NCI-H524 treated with DMSO at 0.1 percent for 48 hours (cell line): ENCODE results near the gene MFN2.
A peak's percentile ranks its signal among the peaks of the same experiment; 100 is the strongest.

ENCODE experiments used
- DNase-seq: peaks from one replicate; lab custom pipeline; 2025; lab: John Stamatoyannopoulos, UW

MFN2 gene

GRCh38 chr1:11960276-11960675 is 20.0 kb upstream of the MFN2 start:
- DNase-seq: no peak

- DNase-seq: no peak
These were observed 19.5 kb upstream of the MFN2 start for GRCh38 chr1:11960715-11961114.

- DNase-seq: no peak
These were observed 19.0 kb upstream of the MFN2 start for GRCh38 chr1:11961230-11961629.

- DNase-seq: no peak
These were observed 16.6 kb upstream of the MFN2 start for GRCh38 chr1:11963622-11964021.

- no peak for DNase-seq
These were observed 15.6 kb upstream of the MFN2 start for GRCh38 chr1:11964656-11965055.

- peak; percentile 77 for DNase-seq
These were observed 13.2 kb upstream of the MFN2 start for GRCh38 chr1:11967028-11967547.

GRCh38 chr1:11970441-11971185 is 9.6 kb upstream of the MFN2 start:
- no peak for DNase-seq

- no peak for DNase-seq
These were observed 2.6 kb upstream of the MFN2 start for GRCh38 chr1:11977625-11978024.

- no peak for DNase-seq
These were observed 1.9 kb upstream of the MFN2 start for GRCh38 chr1:11978301-11978700.

- DNase-seq: no peak
These were observed 1.0 kb upstream of the MFN2 start for GRCh38 chr1:11979028-11979850.

- DNase-seq: no peak
These were observed 380 bp downstream of the MFN2 start for GRCh38 chr1:11980676-11980972.

- no peak for DNase-seq
These were observed 1.2 kb downstream of the MFN2 start for GRCh38 chr1:11981378-11982009.

GRCh38 chr1:11982010-11982392 is 1.8 kb downstream of the MFN2 start:
- DNase-seq: no peak

GRCh38 chr1:11984121-11984520 is 3.9 kb downstream of the MFN2 start:
- DNase-seq: no peak

GRCh38 chr1:11984576-11984975 is 4.3 kb downstream of the MFN2 start:
- DNase-seq: no peak

- DNase-seq: no peak
These were observed 4.9 kb downstream of the MFN2 start for GRCh38 chr1:11985171-11985570.

- no peak for DNase-seq
These were observed 5.6 kb downstream of the MFN2 start for GRCh38 chr1:11985851-11986250.

- DNase-seq: no peak
These were observed 9.4 kb downstream of the MFN2 start for GRCh38 chr1:11989669-11990068.

GRCh38 chr1:11990303-11991032 is 10.2 kb downstream of the MFN2 start:
- no peak for DNase-seq

- DNase-seq: no peak
These were observed 11.9 kb downstream of the MFN2 start for GRCh38 chr1:11991969-11992676.

GRCh38 chr1:11997081-11997850 is 17.0 kb downstream of the MFN2 start:
- DNase-seq: no peak
